Fibroblast of skin of right biceps (primary cell): ENCODE measurements around the gene KIAA1586.
"Not testable (repeated sequence)": the region's sequence is repeated elsewhere in the genome, so short reads cannot be mapped to it uniquely, and the experiment has no call there.

Experiments used
- DNase-seq: peaks from one replicate; pipeline ENCODE4 v3.0.0-alpha.2; 2013

The KIAA1586 gene

DNA sequence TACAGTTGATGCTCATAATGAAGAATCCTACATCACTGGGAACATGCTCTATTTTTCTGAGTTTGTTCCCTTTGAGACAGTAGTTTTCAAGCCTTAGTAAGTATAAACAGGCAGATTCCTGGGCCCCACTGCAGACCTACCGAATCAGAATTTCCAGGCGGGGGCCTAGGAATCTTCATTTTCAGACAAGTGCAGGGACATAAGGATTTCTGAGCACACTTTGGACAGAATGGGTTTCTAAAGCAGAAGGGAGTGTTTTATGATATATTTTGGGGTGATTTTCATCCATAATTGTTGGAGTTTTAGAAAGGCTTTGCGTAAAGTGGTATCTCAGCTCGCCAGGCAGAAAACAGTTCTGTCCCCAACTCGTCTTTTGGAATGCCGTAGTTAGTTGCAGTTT, 1.4 kb downstream of the KIAA1586 start:
- DNase-seq: not testable (repeated sequence)

DNA sequence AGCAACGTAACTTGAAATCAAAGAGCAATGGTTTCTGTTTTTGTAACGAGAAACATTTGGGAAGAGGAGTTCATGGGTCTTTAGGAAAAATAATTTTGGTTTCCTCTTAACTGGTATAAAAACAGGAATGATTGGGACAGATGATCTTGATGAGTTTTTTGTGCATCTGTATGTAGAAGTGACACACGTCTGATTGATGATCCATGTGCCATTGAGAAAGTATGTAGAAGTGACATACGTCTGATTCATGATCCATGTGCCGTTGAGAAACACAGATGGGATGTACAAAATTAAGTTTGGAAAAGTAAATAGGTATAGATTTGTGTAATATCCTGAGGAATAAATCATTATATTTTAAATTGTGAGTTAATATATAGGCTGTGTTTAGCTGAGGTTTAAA, 2.1 kb downstream of the KIAA1586 start:
- DNase-seq: peak; percentile 34

DNA sequence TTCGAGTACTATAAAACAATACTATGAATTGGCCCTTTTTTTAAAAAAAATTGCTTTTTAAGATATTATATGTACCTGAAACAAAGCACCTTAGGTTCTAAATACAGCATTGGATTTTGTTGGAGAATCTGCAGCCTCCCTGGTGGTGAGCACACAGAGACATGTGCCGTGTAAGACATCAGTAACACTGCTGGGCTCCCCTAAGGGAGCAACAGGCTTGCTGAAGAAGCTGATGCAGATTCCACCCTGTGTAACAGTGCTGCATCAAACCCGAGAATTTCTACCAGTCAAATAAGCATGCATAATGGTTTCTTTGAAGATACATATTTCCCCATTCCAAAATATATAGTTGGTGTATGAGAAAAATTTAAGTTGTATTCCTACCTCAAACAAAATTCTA, 17.4 kb downstream of the KIAA1586 start:
- no peak for DNase-seq

DNA sequence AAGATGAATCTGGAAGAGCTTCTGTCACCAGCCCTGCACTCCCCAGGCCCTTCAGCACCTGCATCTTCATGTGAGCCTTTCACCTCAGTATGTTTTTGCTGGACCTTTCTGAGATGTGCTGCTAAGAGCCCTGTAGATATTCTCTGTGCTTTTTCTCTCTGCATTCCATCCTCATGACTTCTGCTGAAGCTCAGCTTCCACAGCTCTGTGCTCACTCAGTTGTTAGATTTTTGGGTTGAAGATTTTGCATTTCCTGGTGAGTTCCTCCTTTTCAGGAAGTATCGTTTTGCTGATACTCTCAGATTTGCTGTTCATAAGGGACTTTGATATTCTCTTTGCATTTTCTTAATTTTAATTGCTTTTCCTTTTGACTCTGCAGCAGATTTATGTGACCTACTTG, 18.3 kb downstream of the KIAA1586 start:
- peak; percentile 39 for DNase-seq

DNA sequence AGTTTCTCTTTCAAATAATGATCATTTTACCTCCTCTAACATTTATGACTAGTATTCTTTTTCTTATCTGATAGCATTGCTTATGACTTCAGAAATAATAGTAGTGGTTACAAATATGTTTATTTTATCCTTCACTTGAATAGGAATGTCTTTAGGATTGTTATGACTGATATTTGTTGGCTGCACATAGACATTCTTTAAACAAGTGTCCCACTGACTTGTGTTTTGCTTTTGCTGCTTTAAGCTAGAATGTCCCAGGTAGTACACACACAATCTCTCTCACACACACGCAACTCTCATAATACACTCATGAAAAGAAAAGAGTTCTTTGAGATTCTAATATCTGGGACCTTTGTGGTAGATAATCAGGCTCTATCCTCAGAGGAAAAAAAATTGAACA, 21.6 kb downstream of the KIAA1586 start:
- DNase-seq: peak; percentile 30

DNA sequence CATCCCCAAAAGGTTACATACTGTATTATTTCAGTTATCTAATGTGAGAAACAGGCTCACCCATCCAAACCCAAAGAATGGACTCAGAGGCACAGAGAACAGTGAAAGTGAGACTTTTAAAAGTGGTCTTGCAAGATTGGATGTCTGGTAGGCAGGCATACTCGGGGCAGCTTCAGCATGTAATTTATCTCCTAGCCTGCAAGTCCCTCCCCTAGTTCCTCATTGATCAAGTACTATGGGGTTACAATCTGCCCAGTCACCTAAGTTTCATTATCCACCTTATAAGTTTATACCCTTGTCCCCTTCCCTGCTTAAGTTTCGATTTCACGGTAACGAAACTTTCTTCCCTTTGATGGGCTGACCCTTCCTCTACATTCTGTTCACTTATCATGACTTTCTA, 22.7 kb downstream of the KIAA1586 start:
- DNase-seq: no peak

DNA sequence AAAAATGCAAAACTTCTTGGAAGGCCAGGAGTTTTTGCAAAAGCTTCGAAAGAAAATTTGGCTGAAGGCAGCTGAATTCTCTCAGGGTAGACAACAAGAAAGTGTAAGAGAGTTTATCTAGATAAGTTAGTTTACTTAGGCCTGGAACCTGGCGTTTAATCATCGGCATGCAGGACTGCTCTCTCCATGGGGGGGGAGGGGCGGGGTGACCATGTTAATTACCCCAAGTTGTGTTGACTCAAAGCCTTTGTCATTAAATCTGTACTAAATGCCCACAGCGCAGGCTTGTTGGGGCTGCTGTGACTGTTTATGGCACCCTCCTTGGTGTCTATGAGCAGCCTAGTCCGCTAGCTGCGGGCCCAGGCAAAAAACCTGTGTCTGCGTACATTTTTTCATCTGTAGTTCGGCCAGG, 23.4 kb downstream of the KIAA1586 start:
- no peak for DNase-seq

DNA sequence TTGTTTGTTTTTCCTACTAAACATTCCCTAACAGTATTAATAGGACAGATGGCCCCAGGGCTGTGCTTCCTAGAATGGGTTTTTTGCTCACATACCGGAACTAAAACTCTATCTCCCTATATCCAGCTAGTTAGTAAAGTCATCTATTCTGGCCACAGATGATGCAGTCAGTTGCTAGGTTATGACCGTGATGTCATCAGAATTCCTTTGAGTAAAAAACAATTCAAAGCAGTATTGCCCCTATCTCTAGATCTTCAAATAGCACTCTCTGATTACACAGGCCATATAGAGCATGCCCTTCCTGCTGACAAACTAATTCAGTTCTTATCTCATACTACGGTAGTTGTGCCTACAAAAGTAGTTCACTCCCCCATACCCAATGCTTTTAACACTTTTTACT, 25.6 kb downstream of the KIAA1586 start:
- peak; percentile 10 for DNase-seq

DNA sequence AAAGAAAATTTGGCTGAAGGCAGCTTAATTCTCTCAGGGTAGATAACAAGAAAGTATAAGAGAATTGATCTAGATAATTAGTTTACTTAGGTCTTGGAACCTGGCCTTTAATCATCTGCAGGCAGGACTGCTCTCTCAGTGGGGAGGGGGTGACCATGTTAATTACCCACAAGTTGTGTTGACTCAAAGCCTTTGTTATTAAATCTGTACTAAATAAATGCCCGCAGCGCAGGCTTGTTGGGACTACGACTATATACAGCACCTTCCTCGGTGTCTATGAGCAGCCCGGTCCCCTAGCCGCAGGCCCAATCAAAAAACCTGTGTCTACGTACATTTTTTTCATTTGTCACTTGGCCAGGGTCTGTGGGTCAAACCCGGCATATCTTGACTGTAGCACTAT, 27.9 kb downstream of the KIAA1586 start:
- DNase-seq: no peak

DNA sequence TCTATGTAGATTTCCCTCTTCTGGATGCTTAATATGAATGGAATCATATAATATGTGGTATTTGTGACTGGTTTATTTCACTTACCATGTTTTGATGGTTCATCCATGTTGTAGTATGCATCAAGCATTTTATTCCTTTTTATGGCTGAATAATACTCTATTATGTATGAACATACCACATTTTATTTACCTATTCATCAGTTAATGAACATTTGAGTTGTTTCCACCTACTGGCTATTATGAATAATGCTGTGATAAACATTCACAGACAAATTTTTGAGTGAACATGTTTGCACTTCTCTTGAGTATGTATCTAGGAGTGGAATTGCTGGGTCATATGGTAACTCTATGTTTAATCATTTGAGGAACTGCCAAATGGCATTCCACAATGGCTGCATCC, 28.6 kb downstream of the KIAA1586 start:
- DNase-seq: peak; percentile 8

DNA sequence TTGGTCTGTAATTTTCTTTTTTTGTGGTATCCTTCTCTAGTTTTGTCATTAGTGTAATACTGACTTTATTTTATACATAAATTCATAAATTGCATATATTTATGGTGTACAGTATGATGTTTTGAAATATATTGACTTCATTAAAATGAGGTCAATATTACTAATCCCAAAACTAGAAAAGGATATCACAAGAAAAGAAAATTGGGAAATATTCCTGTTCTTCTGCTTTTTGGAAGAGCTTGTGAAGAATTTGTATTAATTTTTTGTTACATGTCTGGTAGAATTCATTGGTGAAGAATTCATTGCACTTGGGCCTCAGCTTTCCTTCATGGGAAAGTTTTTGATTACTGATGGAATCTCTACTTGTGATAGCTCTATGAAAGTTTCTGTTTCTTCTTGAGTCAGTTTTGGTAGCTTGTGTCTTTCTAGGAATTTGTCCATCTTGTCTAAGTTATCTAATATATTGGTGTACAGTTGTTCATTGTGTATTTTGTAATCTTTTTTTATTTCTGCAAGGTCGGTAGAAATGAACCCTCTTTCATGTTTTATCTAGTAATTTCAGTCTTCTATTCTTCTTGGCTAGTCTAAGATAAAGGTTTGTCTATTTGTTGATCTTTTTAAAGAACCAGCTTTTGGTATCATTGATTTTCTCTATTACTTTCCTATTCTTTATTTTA, 32.2 kb downstream of the KIAA1586 start:
- DNase-seq: no peak

DNA sequence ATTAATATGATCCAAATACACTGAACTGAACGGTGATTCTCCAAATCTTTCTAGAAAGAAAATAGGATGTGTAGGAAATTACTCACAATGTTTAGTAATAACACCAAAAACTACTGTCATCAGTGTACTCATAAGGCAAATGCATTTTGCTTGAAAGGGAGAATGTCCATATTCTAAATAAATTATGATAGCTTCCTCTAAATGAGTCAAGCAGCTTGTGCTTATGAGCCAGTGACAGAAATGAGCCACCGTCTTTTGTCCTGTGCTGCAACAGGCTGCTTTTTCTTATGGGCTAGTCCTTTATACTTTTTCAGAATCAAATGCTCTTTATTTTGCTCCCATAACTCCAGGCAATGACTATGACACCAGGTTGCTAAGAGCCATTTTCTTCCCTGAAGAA, 39.0 kb downstream of the KIAA1586 start:
- DNase-seq: no peak

DNA sequence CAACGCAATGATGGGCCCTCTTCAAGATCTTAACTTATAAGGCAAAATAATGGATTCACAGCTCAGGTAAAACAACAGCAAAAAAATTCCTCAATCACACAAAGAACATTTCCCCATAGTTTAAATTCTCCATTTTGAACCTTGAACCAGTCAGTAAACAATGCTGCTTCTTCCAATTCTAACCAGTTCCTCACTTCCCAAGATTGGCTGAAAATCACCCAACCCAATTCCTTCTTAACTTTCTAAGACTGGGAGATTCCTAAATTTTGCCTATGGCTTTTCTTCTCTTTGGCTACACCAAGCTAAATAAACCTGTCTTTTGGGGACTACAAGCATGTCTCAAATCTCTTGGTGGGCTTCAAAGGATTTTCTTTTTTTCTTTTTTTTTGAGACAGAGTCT, 40.4 kb downstream of the KIAA1586 start:
- no peak for DNase-seq

DNA sequence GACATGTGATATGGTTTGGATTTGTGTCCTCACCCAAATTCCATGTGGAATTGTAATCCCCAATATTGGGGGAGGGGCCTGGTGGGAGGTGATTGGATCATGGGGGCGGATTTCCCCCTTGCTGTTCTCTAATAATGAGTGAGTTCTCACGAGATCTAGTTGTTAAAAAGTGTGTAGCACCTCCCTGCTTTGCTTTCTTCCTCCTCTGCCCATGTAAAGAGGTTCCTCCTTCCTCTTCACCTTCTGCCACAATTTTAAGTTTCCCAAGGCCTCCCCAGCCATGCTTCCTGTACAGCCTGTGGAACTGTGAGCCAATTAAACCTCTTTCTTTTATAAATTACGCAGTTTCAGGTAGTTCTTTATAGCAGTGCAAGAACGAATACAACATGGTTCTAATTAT, 41.4 kb downstream of the KIAA1586 start:
- DNase-seq: peak; percentile 19

DNA sequence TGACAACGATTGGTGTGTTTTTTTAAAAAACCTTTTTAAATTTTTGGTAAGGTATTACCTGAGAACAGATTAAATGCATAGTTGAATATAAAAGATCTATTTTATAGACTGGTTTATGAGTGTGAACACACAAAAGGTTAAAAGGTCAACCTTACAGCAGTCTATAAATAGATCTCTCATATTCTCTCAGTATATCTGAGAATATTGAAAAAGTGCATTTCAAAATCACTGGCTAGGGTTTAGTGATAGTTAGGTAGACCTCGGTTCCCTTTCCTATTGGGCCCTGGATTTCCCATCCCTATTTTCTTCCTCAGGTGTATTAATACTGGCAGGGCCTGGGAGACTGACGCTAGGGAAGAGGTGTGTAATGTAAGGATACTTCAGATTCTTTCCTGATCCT, 42.8 kb downstream of the KIAA1586 start:
- DNase-seq: no peak

DNA sequence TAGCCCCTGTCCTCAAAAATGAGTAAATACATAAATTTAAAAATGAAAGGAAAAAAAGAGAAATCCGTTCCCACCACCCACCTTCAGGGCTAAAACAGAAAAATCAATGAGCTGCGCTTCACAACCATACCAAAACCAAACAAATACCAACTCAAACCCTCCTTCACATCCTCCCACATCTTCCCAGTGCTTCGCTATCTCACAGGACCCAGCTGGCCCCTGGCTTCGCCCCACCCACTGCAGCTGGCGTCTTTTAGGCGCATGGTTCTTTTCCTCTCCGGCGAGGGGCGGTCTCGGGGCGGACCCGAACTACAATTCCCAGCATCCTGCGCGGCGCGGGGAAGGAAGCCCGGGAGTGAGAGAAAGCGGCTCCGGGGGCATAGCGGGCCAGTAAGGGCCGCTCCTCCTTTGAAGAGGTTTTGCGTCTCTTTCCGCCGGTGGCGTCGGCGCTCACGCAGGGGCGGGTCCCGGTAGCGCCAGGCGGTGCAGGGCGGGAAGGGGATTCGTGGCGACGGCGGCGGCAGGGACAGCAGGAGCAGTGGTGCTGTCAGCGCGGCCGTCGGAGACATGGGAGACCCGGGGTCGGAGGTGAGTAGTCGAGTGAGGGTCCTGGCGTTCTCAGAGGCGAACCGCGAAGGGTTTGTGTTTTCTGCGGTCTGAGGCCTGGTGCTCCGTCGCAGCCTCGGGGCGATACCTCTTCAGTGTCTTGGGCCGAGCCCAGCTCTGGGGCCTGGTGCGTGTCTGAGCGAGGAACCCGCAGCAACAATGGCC, 43.4 kb downstream of the KIAA1586 start, which contains the start of gene ZNF451:
Gene ZNF451, plus strand, starts transcription at position 502 of the 771 bp plus-strand sequence. Its CDS starts 66 bp downstream, at position 568.
- peak; percentile 98 for DNase-seq

DNA sequence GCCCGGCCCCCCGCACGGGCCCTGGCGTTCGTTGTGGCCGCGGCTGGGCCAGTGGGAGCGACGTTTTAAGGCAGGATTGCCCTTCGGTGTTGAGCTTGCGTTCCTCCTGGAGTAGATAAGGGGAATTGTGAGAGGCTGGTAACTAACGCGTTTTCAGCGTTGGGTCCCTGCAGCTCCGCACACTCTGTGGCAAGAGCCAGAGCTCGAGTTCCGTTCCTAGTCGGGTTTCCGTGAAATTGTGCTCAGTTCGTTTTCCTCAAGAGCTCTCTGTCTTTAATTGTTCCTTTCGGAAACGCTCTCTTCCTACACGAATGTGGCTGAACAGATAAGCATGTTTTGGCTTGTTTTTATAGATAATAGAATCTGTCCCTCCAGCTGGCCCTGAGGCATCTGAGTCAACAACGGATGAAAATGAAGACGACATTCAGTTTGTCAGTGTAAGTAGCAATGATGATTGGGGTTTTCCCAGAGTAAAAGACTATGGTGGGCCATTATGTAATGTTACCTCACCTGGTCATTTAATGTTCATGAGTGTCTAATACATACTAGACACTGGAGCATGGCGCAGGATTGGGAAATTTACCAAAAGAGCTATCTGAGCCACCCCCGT, 44.1 kb downstream of the KIAA1586 start:
- not testable (repeated sequence) for DNase-seq

DNA sequence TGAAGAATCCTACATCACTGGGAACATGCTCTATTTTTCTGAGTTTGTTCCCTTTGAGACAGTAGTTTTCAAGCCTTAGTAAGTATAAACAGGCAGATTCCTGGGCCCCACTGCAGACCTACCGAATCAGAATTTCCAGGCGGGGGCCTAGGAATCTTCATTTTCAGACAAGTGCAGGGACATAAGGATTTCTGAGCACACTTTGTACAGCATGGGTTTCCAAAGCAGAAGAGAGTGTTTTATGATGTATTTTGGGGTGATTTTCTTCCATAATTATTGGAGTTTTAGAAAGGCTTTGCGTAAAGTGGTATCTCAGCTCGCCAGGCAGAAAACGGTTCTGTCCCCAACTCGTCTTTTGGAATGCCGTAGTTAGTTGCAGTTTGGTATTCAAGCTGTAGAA, 44.9 kb downstream of the KIAA1586 start:
- DNase-seq: not testable (repeated sequence)

DNA sequence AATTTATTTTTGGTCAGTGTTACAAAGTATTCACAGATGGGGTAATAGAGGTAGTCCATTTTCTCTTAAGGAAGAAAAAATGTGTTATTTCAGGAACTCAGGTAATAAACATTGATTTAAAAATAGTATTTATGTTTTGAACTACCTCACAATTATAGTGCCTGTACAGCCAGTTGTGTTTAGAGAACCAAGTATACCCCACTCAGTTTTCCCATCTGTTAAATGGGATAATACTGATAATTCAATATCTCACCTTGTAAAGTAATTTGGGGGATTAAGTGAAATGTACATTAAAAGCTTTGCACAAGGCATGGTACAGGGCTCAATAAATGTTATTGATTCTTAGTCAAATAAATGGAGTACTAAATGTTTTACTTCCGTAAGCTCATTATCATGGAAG, 48.2 kb downstream of the KIAA1586 start:
- DNase-seq: no peak

DNA sequence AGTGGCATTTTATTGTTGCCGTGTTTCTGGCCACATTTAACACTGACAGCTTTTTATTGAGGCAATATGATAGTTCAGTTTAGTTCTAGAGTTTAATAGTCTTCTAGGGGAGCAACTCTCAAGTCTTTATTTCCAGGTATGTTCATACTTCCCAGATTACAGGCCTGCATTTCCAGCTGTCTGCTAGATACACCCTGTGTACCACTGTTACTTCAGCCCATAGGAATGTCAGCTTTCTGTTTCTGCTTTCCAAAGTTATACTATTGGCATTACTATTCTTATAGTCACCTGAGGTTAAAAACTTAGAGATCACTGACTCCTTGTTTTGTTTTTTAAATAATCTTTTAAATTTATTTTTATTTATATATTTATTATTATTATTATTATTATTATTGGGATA, 51.1 kb downstream of the KIAA1586 start:
- peak; percentile 27 for DNase-seq

DNA sequence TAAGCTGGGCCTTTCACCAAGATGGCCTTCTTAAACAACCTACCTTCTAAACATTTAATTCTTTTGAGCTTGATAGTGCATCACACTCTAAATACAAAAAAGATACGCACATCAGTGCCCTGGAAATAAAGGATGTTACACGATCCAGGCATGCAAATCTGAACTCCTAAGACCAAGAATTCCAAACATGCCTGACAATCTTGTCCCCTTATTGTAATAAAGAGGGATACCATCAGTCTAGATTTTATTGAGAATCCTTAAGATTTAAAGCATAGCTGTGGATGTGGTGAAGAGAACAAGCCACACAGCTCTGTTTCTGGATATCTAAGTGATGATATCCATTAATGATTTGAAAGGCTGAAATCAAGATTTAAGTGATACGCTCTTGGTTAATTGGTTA, 56.5 kb downstream of the KIAA1586 start:
- DNase-seq: peak; percentile 18

DNA sequence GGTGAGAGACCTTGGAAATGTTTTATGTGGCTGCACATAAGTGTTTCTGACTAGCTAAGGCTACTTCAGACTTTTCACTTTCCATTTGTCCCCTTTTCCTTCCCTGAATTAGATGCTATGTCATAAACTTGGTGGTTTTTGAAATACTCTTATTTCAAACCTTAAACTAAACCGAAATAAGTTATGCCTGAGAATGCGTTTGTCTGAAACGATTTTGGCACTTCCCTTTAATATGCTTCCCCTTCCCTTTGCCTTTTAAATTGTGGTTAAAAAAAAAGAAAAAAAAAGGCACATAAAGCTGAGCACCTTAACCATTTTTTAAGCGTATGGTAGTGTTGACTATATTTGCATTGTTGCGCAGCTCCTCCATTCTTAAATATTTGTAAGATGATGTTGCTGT, 57.8 kb downstream of the KIAA1586 start:
- no peak for DNase-seq
